ENCODE measurements around the gene OR2L2.

The OR2L2 gene, protein sequence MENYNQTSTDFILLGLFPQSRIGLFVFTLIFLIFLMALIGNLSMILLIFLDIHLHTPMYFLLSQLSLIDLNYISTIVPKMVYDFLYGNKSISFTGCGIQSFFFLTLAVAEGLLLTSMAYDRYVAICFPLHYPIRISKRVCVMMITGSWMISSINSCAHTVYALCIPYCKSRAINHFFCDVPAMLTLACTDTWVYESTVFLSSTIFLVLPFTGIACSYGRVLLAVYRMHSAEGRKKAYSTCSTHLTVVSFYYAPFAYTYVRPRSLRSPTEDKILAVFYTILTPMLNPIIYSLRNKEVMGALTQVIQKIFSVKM

GRCh38 chr1:248029770-248030169 lies at the start of gene OR2L2:
Gene OR2L2, plus strand, starts transcription at chr1:248030070. Its CDS starts 8,198 bp downstream, at chr1:248038268.
- DNase-seq (ENCODE audit: extremely low read depth, low read depth), result no peak
- TF ChIP-seq, protein P1, sequence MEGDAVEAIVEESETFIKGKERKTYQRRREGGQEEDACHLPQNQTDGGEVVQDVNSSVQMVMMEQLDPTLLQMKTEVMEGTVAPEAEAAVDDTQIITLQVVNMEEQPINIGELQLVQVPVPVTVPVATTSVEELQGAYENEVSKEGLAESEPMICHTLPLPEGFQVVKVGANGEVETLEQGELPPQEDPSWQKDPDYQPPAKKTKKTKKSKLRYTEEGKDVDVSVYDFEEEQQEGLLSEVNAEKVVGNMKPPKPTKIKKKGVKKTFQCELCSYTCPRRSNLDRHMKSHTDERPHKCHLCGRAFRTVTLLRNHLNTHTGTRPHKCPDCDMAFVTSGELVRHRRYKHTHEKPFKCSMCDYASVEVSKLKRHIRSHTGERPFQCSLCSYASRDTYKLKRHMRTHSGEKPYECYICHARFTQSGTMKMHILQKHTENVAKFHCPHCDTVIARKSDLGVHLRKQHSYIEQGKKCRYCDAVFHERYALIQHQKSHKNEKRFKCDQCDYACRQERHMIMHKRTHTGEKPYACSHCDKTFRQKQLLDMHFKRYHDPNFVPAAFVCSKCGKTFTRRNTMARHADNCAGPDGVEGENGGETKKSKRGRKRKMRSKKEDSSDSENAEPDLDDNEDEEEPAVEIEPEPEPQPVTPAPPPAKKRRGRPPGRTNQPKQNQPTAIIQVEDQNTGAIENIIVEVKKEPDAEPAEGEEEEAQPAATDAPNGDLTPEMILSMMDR (IDR thresholded peaks at IDR 0.05; ENCODE audit: low read depth, low read length), result no peak

GRCh38 chr1:247992986-247993385 lies 36.9 kb upstream of the OR2L2 start:
- DNase-seq (ENCODE audit: extremely low read depth, low read depth), result no peak

DNA sequence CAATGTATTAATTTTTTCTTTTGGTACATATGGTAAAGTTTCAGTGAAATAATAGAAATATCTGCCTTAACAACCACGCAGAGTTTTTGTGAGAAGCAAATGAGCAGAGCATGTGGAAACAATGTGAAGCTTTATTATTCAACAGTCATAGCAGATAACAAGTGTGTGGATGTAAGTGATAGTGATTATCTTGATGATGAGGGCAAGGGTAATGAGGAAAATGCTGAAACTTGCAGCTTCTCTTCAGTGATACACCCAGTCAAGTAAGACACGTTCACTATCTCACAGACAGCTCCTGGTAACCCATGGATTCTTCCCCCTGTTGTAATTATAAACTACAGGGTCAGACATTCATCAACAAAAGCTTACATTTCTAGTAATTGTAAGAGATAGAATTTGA lies 31.1 kb upstream of the OR2L2 start:
- no peak for DNase-seq (ENCODE audit: extremely low read depth, low read depth)
- TF ChIP-seq, protein P1 (IDR thresholded peaks at IDR 0.05; ENCODE audit: low read depth, low read length), result no peak

More at GRCh38 chr1:247992986-247993385, 36.9 kb upstream of the OR2L2 start:
- TF ChIP-seq, protein P1 (IDR thresholded peaks at IDR 0.05; ENCODE audit: low read depth, low read length), result no peak

DNA sequence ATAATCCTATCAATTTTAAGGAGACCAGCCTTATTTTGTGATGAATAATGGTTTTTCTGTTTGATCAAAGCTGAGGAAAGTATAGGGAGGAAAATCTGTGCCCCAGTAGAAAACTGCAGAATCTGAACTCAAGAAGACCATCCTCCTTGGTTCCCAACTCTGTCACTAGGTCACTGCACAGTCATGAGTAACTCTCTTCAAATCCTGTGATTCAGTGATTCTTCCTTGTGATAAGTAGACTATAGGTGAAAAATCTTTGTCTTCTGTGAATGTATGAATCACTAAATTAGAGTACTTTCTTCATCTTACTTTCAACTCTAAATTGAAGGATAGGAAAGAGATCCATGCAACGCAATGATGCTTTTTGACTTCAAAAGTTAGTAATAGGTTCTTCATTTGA lies 29.7 kb upstream of the OR2L2 start:
- DNase-seq (ENCODE audit: extremely low read depth, low read depth), result no peak
- TF ChIP-seq, protein P1 (IDR thresholded peaks at IDR 0.05; ENCODE audit: low read depth, low read length), result no peak

DNA sequence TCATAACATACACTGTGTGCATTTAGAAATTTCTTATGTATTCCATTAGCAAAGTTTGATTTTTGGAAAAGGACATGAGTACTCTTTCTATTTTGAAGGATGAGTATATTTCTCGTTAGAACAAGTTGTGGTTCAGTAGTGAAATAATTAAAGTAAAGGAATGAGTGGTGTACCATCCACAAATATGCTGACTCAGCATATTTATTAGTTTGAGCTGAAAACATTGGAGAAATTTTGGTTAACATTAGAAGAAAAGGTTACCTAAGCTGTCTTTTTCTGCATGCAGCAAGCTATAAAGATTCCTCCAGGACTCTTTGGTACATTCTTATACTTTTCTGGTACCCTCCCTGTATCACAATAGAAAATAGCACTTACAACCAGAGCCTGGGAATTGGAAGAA lies 22.1 kb upstream of the OR2L2 start:
- TF ChIP-seq, protein P1 (IDR thresholded peaks at IDR 0.05; ENCODE audit: low read depth, low read length), result no peak

DNA sequence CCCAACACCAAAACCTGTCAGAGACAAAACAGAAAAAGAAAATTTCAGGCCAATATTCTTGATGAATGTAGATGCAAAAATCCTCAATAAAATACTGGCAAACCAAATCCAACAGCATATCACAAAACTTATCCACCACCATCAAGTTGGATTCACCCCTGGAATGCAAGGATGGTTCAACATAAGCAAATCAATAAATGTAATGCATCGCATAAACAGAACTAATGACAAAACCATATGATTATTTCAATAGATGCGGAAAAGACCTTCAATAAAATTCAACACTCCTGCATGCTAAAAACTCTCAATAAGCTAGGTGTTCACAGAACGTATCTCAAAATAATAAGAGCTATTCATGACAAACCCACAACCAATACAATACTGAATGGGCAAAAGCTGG lies 20.2 kb upstream of the OR2L2 start:
- TF ChIP-seq, protein P1 (IDR thresholded peaks at IDR 0.05; ENCODE audit: low read depth, low read length), result no peak

More for the DNA sequence above, 22.1 kb upstream of the OR2L2 start:
- no peak for DNase-seq (ENCODE audit: extremely low read depth, low read depth)

DNA sequence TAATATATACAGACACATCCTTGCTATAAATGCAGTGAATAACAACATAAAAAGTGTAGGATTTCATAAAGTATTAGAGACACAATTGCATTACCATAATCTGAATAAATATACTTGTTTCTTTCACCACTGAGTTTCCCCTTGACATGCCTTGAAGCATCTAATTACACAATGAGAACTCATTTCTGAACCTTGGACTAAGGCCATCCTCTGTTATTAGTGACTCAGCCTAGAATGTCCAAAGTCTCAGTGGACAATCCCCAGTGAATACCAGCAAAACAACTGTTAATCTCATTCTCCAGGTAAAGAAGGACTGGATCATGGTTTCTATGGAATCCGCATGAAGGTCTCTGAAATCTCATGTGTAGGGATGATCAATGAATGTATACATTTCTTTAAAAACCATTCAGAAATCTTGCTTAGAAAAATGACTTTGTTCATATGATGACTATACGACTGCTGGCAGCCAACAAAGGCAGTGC lies 16.6 kb upstream of the OR2L2 start, which contains the start of gene OR2L5:
Gene OR2L5 (plus strand): TSS at position 432 of the 482 bp plus-strand sequence. CDS start 8,288 bp downstream, outside the sequence.
- no peak for DNase-seq (ENCODE audit: extremely low read depth, low read depth)
- TF ChIP-seq, protein P1 (IDR thresholded peaks at IDR 0.05; ENCODE audit: low read depth, low read length), result no peak

More for the DNA sequence above, 20.2 kb upstream of the OR2L2 start:
- DNase-seq (ENCODE audit: extremely low read depth, low read depth), result no peak

Measured in AG09319 (cell line).